GM18951 (cell line): Measurements from ENCODE around the gene CIITA.

ENCODE experiments used
- POLR2A ChIP-seq: IDR thresholded peaks from 4 replicates; pipeline ENCODE4 v1.6.1; 2011; ENCODE audit warnings: mild to moderate bottlenecking; ENCODE audit not compliant: insufficient read length, insufficient read depth; ENCODE audit errors: extremely low read depth
- in situ Hi-C: fragments of 300-500 bp; cut with MboI; formaldehyde crosslinking; loops from one replicate; pipeline ENCODE4 v1.12.0; 2022; ENCODE audit warnings: low sequenced_read_pairs, mixed read lengths, inconsistent platforms; ENCODE audit not compliant: unreplicated experiment

Gene CIITA

GRCh38 chr16:10859658-10860057 is 17.3 kb upstream of the CIITA start:
- no peak for TF ChIP-seq POLR2A
- in situ Hi-C loops, result no loop called here

GRCh38 chr16:10862438-10862837 is 14.6 kb upstream of the CIITA start:
- in situ Hi-C loops, result no loop called here
- TF ChIP-seq POLR2A, result no peak

DNA sequence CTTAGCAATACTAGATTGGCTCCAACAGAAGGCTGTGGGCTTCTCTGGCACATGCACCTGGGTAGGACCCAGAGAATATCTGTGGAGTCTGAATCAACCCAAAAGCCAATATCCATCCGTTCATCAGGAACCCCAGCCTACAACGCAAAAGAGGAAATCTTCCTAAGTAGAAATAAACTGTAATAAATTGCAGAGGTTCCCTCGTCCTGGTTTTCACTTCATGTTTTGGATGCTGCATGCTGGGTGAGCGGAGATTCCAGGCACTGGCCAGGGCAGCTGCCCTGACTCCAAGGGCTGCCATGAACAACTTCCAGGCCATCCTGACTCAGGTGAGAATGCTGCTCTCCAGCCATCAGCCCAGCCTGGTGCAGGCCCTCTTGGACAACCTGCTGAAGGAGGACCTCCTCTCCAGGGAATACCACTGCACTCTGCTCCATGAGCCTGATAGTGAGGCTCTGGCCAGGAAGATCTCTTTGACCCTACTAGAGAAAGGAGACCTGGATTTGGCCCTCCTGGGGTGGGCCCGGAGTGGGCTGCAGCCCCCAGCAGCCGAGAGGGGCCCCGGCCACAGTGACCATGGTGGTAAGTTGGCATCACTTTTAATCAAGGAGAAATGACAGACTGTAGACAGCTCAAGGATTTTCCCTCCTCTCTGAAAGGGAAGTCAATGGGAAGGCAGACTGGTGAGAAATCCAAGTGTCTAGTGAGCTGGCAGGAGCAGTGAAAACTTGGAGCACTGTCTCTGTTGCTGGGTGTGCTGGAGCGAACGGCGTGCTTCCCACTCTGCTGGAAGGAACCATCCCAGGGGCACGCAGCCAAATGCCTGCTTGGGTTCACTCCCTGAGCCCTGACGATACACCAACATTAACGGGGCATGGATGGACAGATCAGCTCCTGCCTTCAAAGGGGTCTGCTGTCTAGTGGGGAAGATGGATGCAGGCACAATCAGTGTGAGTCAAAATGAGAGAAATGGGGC is 10.7 kb upstream of the CIITA start:
- in situ Hi-C loops, result no loop called here
- TF ChIP-seq POLR2A, result no peak

GRCh38 chr16:10867199-10867598 is 9.8 kb upstream of the CIITA start:
- in situ Hi-C loops, result no loop called here
- TF ChIP-seq POLR2A, result no peak

GRCh38 chr16:10868104-10868595 is 8.9 kb upstream of the CIITA start:
- no peak for TF ChIP-seq POLR2A
- in situ Hi-C loops, result no loop called here

DNA sequence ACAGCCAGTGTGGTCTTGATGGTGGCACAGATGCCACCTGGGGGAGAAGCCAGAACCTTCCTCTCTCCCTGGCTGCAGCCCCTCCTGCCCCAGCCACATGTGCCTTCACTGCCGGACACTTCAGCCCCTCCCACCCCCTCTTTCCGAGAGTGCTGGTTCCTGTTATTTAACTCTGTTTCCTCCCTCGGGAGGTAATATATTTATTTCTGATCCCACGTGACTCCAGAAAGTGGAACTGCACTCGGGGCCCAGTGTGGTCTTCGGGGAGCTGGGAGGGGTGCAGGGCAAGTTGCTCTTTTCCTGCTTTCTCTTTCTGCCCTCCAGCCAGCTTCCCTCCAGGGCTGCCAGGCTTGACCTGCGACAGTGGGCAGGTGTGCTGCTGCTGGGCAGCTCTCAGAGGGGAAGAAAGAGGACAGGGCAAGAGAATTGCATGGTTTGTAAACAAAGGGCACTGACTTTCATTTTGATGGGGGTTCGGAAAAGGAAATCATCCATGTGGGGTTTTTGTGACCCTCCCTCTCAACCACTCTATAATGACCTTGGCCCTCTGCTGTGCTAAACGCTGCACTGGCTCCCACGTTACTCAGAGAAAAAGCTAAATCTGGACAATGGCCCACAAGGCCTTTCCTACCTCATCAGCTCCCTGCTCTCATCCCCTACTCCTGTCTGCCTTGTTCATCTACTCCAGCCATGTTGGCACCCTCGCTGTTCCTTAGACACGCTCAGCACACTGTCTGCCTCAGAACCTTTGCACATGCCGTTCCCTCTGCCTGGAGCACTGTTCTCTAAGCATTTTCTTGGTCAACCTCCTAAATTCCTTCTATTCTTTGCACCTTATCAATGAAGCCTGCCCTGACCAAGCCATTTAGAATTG is 8.2 kb upstream of the CIITA start:
- TF ChIP-seq POLR2A, result peak; percentile 33
- in situ Hi-C loops, result no loop called here

DNA sequence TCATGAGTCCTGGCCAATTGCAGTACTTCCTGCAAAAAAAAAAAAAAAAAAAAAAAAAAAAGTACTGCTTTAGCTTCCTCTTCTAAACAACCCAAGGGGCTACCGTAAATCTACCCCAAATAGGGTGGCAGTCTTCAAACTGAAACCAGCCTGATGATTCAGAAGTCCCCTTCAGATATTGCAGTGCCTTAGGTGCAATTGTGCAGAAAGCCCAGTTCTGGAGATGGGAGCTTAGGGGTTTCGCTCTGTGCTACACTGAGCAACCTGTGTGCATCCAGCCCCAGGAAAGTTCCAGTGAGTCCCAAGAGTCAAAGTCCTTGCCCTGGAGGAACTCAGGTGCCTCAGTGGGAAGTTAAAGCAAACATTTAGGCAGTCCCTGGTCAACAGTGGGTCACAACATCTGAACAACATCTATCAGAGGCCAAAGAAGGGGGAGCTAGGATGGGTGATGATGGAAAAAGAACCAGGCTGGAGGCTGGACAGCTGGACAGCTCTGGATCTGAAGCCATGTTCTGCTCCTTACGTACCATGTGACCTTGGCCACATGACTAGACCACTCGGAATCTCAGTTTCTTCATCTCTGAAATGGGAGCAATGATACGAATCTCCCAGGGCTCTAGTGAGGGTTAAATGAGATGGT is 6.7 kb upstream of the CIITA start:
- in situ Hi-C loops, result no loop called here
- no peak for TF ChIP-seq POLR2A

DNA sequence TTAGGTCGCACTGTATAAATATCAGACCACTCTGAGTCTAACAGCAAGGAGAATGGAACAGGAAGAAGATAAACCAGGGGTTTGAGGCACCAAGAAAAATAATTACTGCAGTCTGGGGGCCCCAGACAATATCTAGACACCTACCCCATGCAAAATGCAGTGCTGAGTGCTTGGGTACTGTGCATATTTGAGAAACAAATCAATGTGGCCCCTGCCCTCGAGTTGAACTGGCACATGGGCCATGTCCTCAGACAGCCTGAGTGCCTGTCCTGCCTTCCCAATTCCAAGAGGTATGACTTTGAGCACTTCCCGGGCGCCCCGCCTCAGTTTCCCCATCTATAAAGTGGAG is 6.2 kb upstream of the CIITA start:
- in situ Hi-C loops, result no loop called here
- no peak for TF ChIP-seq POLR2A

DNA sequence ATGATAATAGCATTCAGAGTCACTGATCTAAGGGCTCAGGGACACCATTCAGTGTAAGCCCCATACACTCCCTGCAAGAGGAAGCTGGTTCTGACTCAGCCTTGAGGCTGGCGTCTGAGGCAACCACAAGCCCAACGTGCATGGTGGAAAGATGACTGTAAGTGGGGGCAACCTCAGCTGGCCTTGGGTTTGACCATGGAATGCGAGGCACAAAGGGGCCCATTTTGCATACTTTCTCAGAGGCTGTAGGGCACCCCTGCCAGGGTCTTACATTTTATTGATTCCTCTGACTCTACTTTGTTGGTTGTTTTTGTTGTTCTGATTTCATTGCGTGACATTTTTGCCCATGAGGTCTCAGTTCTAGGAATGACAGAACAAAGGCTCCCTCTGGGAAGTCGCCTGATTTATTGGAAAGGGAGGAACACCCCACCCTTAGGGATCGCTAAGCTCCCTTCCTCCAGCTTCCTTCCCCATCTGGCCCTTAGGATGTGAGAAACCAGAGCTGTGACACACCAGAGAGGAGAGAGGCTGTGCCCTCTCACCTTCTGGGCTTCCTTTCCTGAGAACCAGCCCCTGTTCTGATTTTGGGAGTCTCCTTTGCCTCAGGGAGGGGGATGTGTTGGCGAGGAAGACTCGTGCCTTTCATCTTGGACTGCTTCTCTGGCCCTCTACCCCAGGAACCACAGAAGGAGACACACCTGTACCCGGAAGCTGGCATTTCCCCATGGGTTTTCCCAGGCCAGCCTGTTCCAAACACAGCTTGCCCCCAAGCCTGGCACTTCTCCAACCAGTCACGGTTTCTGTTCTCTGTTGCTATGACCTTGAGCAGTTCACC is 5.6 kb upstream of the CIITA start:
- in situ Hi-C loops, result no loop called here
- TF ChIP-seq POLR2A, result no peak

DNA sequence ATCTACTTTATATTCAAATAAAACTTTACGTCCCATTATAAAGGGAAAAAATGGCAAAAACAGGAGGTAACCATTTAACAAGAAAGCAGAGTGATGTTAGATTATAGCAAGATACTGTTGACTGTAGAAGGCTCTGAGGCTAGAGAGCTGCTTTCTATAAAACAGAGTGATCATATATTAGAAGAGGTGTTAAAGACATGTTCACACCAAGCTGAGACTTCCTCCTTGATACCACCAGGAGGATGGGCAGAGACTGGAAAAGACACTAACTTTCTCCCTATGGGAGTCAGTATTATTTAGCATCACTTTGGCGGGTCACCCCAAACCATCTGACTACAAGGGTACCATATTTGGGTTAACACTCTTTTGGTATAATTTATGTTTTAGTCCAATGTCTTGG is 687 bp upstream of the CIITA start:
- in situ Hi-C loops, result no loop called here
- no peak for TF ChIP-seq POLR2A

DNA sequence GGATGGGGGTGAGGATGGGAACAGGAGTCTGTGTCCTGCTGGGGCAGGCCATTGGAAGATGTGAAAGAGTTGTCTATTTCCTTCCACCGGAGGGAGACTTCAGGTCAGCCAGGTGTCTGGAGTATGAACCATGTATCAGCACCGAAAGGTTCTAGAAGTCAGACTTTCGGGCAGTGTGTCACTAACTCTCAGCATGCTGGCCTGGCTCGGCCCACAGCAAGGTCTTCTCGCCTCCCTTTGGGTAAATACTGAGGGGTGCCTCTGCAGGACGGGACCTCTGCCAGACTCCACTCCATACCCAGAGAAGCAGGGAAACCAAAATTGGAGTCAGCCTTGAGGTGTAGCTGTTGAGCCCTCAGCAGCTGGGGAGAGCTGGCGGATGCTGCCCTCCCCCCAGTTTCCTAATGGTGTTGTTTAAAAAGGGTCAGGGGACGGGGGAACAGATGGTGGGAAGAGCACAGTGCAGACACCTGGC is 507 bp downstream of the CIITA start:
- in situ Hi-C loops, result no loop called here
- no peak for TF ChIP-seq POLR2A

- in situ Hi-C loops, result no loop called here
- no peak for TF ChIP-seq POLR2A
These were observed 1.3 kb downstream of the CIITA start for GRCh38 chr16:10878328-10878643.
